Activated CD8-positive, alpha-beta memory T cell treated with anti-CD3 and anti-CD28 coated beads, Interleukin-2, amount 50 U/mL, for 24 hours (primary cell): ENCODE data around the gene FGGY.
"Not testable (repeated sequence)": the region's sequence is repeated elsewhere in the genome, so short reads cannot be mapped to it uniquely, and the experiment has no call there.

Experiments used
- DNase-seq: peaks from one replicate; pipeline ENCODE4 v3.0.0-alpha.2; 2020; ENCODE audit errors: extremely low read depth

The FGGY gene

GRCh38 chr1:59545830-59546229 is 248.9 kb downstream of the FGGY start:
- DNase-seq: no peak

GRCh38 chr1:59549066-59549837 is 252.4 kb downstream of the FGGY start:
- DNase-seq: no peak

GRCh38 chr1:59549903-59550302 is 253.0 kb downstream of the FGGY start:
- no peak for DNase-seq

- no peak for DNase-seq
These were observed 255.1 kb downstream of the FGGY start for GRCh38 chr1:59552007-59552406.

- no peak for DNase-seq
These were observed 256.5 kb downstream of the FGGY start for GRCh38 chr1:59553371-59553770.

- DNase-seq: no peak
These were observed 257.2 kb downstream of the FGGY start for GRCh38 chr1:59554011-59554663.

- DNase-seq: no peak
These were observed 257.9 kb downstream of the FGGY start for GRCh38 chr1:59554752-59555151.

- no peak for DNase-seq
These were observed 259.5 kb downstream of the FGGY start for GRCh38 chr1:59556398-59556797.

GRCh38 chr1:59556802-59557548 is 260.1 kb downstream of the FGGY start:
- no peak for DNase-seq

- DNase-seq: no peak
These were observed 260.6 kb downstream of the FGGY start for GRCh38 chr1:59557549-59557885.

GRCh38 chr1:59558580-59558979 is 261.7 kb downstream of the FGGY start:
- DNase-seq: not testable (repeated sequence)

- DNase-seq: no peak
These were observed 264.0 kb downstream of the FGGY start for GRCh38 chr1:59560807-59561450.

- no peak for DNase-seq
These were observed 264.9 kb downstream of the FGGY start for GRCh38 chr1:59561796-59562195.

GRCh38 chr1:59564192-59564891 is 267.4 kb downstream of the FGGY start:
- DNase-seq: no peak

- no peak for DNase-seq
These were observed 268.9 kb downstream of the FGGY start for GRCh38 chr1:59565611-59566410.

- DNase-seq: no peak
These were observed 271.5 kb downstream of the FGGY start for GRCh38 chr1:59568158-59568935.

- no peak for DNase-seq
These were observed 272.3 kb downstream of the FGGY start for GRCh38 chr1:59569198-59569597.

GRCh38 chr1:59570524-59570923 is 273.6 kb downstream of the FGGY start:
- no peak for DNase-seq

- DNase-seq: no peak
These were observed 277.2 kb downstream of the FGGY start for GRCh38 chr1:59574085-59574484.

GRCh38 chr1:59577774-59578173 is 280.9 kb downstream of the FGGY start:
- DNase-seq: no peak
